Endothelial cell of umbilical vein (primary cell): ENCODE results near the gene TBC1D9B. TPM values are rescaled to one million over a fixed set of nuclear protein-coding genes. Genes with fewer than 3 reads are reported as not detected.

Experiments
- BruUV-seq: library from RNA; stranded (reverse); fragments of 400-500 nt; replicated peaks from 2 replicates; lab custom pipeline; 2021; lab: Mats Ljungman, UMichigan
- CTCF ChIA-PET: fragments of 300-600, 350-600 bp; sonication (Branson Sonifier 250); formaldehyde crosslinking; loops from one replicate; lab custom pipeline; 2021; ENCODE audit warnings: antibody characterized with exemption, inconsistent platforms; lab: Charles Lee
- POLR2A ChIA-PET: fragments of 300-600, 350-600 bp; sonication (Branson Sonifier 250); formaldehyde crosslinking; loops from one replicate; lab custom pipeline; 2021; ENCODE audit warnings: antibody characterized with exemption, inconsistent platforms; lab: Charles Lee
- DNase-seq: peaks from one replicate; pipeline ENCODE4 v3.0.0-alpha.2; 2011; ENCODE audit warnings: low read depth, low spot score
- FAIRE-seq: peaks from 2 replicates; lab custom pipeline; 2011; peaks lifted over from hg19 to GRCh38; lab: Jason Lieb, UNC
- H2AFZ ChIP-seq: 2 replicates; pipeline ENCODE4 v1.6.0; 2012; ENCODE audit warnings: low read depth, low read length, control low read depth, inconsistent platforms
- H3K27ac ChIP-seq: 2 replicates; pipeline ENCODE4 v1.5.1; 2011; ENCODE audit warnings: low read depth, mild to moderate bottlenecking, control low read depth, low read length, moderate library complexity; ENCODE audit not compliant: insufficient read depth
- H3K27me3 ChIP-seq, 2 experiments: 2 replicates each; pipeline versions ENCODE4 v1.6.0 to v1.6.1; 2011; ENCODE audit warnings: low read length in 2 of 2, mixed read lengths in 1 of 2; ENCODE audit not compliant: control insufficient read depth in 2 of 2, insufficient read depth in 2 of 2
- H3K36me3 ChIP-seq, 2 experiments: 2 replicates in 1 of 2; 3 replicates in 1 of 2; pipeline ENCODE4 v1.5.1; 2011; ENCODE audit warnings: low read length in 2 of 2, mild to moderate bottlenecking in 1 of 2, moderate library complexity in 1 of 2; ENCODE audit not compliant: control insufficient read depth in 2 of 2, insufficient read depth in 2 of 2; ENCODE audit errors: extremely low read depth in 1 of 2
- H3K4me1 ChIP-seq: 3 replicates; pipeline ENCODE4 v1.5.1; 2011; ENCODE audit warnings: mild to moderate bottlenecking, low read length; ENCODE audit not compliant: control insufficient read depth, insufficient read depth; ENCODE audit errors: extremely low read depth
- H3K4me2 ChIP-seq: 2 replicates; pipeline ENCODE4 v1.6.1; 2011; ENCODE audit warnings: low read length, control low read depth, mixed read lengths; ENCODE audit not compliant: insufficient read depth
- H3K4me3 ChIP-seq, 3 experiments: fragments of 200-600 bp in 1 of 3; sonication (generic), shearing (Covaris generic) in 1 of 3; replicated peaks in 1 of 3; 2 replicates each; pipeline ENCODE4 v1.5.1; 2011 to 2016; ENCODE audit warnings: control low read depth in 3 of 3, low read length in 3 of 3, mild to moderate bottlenecking in 2 of 3, inconsistent platforms in 1 of 3, low read depth in 1 of 3, moderate library complexity in 1 of 3; ENCODE audit not compliant: insufficient read depth in 1 of 3
- H3K79me2 ChIP-seq: 2 replicates; pipeline ENCODE4 v1.6.0; 2012; ENCODE audit warnings: low read length, inconsistent platforms; ENCODE audit not compliant: control insufficient read depth, insufficient read depth
- H3K9ac ChIP-seq: replicated peaks from 2 replicates; pipeline ENCODE3; 2011; ENCODE audit warnings: low read length, control low read depth; ENCODE audit not compliant: insufficient read depth; ENCODE audit errors: extremely low read depth
- H3K9me1 ChIP-seq: replicated peaks from 3 replicates; pipeline ENCODE4 v1.6.0; 2011; ENCODE audit warnings: mild to moderate bottlenecking, low read length; ENCODE audit not compliant: control insufficient read depth, insufficient read depth; ENCODE audit errors: extremely low read depth
- H3K9me3 ChIP-seq: replicated peaks from 2 replicates; pipeline ENCODE4 v1.5.1; 2012; ENCODE audit warnings: low read length, inconsistent platforms; ENCODE audit not compliant: control insufficient read depth, insufficient read depth
- H4K20me1 ChIP-seq: replicated peaks from 2 replicates; pipeline ENCODE3; 2011; ENCODE audit warnings: mild to moderate bottlenecking, low read length; ENCODE audit not compliant: control insufficient read depth, insufficient read depth; ENCODE audit errors: extremely low read depth
- CTCF ChIP-seq, 2 donors: IDR thresholded peaks; 1 replicate in 1 of 2; 2 replicates in 1 of 2; pipeline ENCODE4 v1.5.1; 2011; ENCODE audit warnings: low read length in 2 of 2, mild to moderate bottlenecking in 2 of 2, moderate library complexity in 2 of 2, control low read depth in 1 of 2, inconsistent platforms in 1 of 2, low read depth in 1 of 2; ENCODE audit not compliant: insufficient read depth in 1 of 2; ENCODE audit errors: extremely low read depth in 1 of 2
- FOS ChIP-seq: IDR thresholded peaks from 2 replicates; pipeline ENCODE4 v1.6.1; 2011; ENCODE audit warnings: mild to moderate bottlenecking, low read length, moderate library complexity, borderline replicate concordance; ENCODE audit not compliant: insufficient read depth
- POLR2A ChIP-seq: IDR thresholded peaks from 2 replicates; pipeline ENCODE4 v1.6.1; 2012; ENCODE audit warnings: low read depth, mild to moderate bottlenecking, control low read depth, low read length
- dilution Hi-C: fragments of 300-500 bp; cut with MboI; formaldehyde crosslinking; loops from one replicate; pipeline ENCODE4 v1.15.0; 2019; ENCODE audit warnings: low sequenced_read_pairs; ENCODE audit not compliant: extremely low pct_ligation_motif_present
- intact Hi-C: fragments of 100-400 bp; cut with micrococcal nuclease; formaldehyde crosslinking; loops from one replicate; pipeline ENCODE4 v1.10.0; 2022
- polyA plus RNA-seq, 4 experiments: library from polyadenylated mRNA; depleted of rRNA in 3 of 4; stranded (reverse) in 3 of 4; unstranded in 1 of 4; fragments of >200 nt; gene quantifications; 2 replicates each; pipeline versions ENCODE4 v1.2.1 to v1.2.3, GENCODE V29; 2011 to 2012; ENCODE audit warnings: missing spikeins in 1 of 4
- total RNA-seq: library from RNA; stranded (reverse); gene quantifications from 2 replicates; pipeline ENCODE4 v1.2.3, GENCODE V29; 2021

Gene TBC1D9B
- total and polyA plus RNA-seq, 2 donors (not counting 3 experiments of a cell fraction or from before 2014, with no cell fraction given), result 82.8 to 150 TPM

- Histone ChIP-seq H3K27ac (no peak overlapping the region), H3K4me1 (no peaks in the 10 kb centered on the region), H3K79me2 (peaks cover 2% of the 10 kb centered on the region), H3K9me3 (no peaks in the 10 kb centered on the region), H3K4me2 (no peak overlapping the region), H3K36me3 (peaks cover 18 to 61% of the 10 kb centered on the region in 2 experiments), H3K9me1 (no peaks in the 10 kb centered on the region), H3K4me3 (no peak overlapping the region), H3K27me3 (no peaks in the 10 kb centered on the region), H2AFZ (no peak overlapping the region), H4K20me1 (no peaks in the 10 kb centered on the region), H3K9ac (no peak overlapping the region)
- intact Hi-C loops (no loop called here), dilution Hi-C loops (no loop called here)
- ChIA-PET CTCF (interaction anchor here (1.5 kb wide), 1 partner anchor 30 kb away, joined by 3 read pairs; no protein-coding TSS in a partner anchor), POLR2A (interaction anchor here (1.1 kb wide), 1 partner anchor 11 kb away, joined by 3 read pairs; the partner anchor contains the start of gene SQSTM1)
- TF ChIP-seq CTCF (IDR thresholded peaks at IDR 0.05; ENCODE audit: extremely low read depth in 1 of 2, insufficient read depth in 1 of 2, low read depth in 1 of 2, low read length in 2 of 2) (no peak), POLR2A (peak; percentile 44)
- no TSS peak for BruUV-seq
- DNase-seq, result no peak
- no peak for FAIRE-seq
Observed at GRCh38 chr5:179832039-179832745, 75.5 kb downstream of the TBC1D9B start.

- H3K27ac ChIP-seq, result no peak overlapping the region
- no peaks in the 10 kb centered on the region for H3K9me3 ChIP-seq
- H3K9ac ChIP-seq, result no peak overlapping the region
- H3K79me2 ChIP-seq, result peaks cover 5% of the 10 kb centered on the region
- H3K36me3 ChIP-seq, result peaks cover 19 to 56% of the 10 kb centered on the region in 2 experiments
- CTCF ChIA-PET, result interaction anchor here (0.9 to 2.2 kb wide), 3 partner anchors 29 to 68 kb away, joined by 3 to 9 read pairs (median 3); no protein-coding TSS in a partner anchor
- BruUV-seq, result no TSS peak
- POLR2A ChIA-PET, result no interaction called here
- H3K4me3 ChIP-seq, result no peak overlapping the region
- H3K9me1 ChIP-seq, result no peaks in the 10 kb centered on the region
- H3K4me2 ChIP-seq, result no peak overlapping the region
- H4K20me1 ChIP-seq, result no peaks in the 10 kb centered on the region
- H3K27me3 ChIP-seq, result no peaks in the 10 kb centered on the region
- intact Hi-C loops, result no loop called here
- DNase-seq (no peak), FAIRE-seq (no peak)
- H2AFZ ChIP-seq, result no peak overlapping the region
- dilution Hi-C loops, result no loop called here
- no peaks in the 10 kb centered on the region for H3K4me1 ChIP-seq
- TF ChIP-seq FOS (no peak), POLR2A (no peak)
Observed at GRCh38 chr5:179830818-179831468, 76.8 kb downstream of the TBC1D9B start.
